Loucy (cell line): ENCODE results near the gene UNC50.

ENCODE experiments used
- EZH2phosphoT487 ChIP-seq: fragments of 200-600 bp; IDR thresholded peaks from 2 replicates; pipeline ENCODE4 v1.6.1; 2018; ENCODE audit warnings: antibody characterized with exemption, mild to moderate bottlenecking, moderate library complexity, borderline replicate concordance
- TF ChIP-seq, protein P1 (sequence below): fragments of 200-600 bp; sonication (generic); conservative IDR thresholded peaks from 2 replicates; pipeline ENCODE4 v1.5.1; 2014; ENCODE audit warnings: mild to moderate bottlenecking, antibody characterized with exemption, low read length

DNA sequence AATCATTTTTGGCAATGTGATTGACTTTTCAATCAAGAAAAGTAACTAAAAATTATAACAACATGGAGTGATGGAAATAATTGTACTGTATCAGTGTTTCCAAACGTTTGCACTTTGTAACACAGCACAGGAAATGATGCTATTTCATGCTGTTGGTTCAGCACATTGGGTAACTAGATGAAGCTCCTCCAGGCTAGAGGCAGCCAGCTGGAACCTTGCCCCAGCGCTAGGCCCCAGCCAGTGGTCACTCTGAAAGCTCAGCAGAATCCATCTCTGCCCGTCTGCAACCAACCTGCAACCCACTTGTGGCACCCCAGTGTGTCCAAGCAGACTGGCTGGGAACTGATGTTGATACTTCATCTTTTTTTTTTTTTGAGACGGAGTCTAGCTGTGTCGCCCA is 15.3 kb downstream of the UNC50 start:
- TF ChIP-seq, protein P1, sequence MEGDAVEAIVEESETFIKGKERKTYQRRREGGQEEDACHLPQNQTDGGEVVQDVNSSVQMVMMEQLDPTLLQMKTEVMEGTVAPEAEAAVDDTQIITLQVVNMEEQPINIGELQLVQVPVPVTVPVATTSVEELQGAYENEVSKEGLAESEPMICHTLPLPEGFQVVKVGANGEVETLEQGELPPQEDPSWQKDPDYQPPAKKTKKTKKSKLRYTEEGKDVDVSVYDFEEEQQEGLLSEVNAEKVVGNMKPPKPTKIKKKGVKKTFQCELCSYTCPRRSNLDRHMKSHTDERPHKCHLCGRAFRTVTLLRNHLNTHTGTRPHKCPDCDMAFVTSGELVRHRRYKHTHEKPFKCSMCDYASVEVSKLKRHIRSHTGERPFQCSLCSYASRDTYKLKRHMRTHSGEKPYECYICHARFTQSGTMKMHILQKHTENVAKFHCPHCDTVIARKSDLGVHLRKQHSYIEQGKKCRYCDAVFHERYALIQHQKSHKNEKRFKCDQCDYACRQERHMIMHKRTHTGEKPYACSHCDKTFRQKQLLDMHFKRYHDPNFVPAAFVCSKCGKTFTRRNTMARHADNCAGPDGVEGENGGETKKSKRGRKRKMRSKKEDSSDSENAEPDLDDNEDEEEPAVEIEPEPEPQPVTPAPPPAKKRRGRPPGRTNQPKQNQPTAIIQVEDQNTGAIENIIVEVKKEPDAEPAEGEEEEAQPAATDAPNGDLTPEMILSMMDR = no peak
- no peak for TF ChIP-seq EZH2phosphoT487
